H1 (cell line): Measurements from ENCODE around the gene HIVEP3. TPM values are rescaled to one million over a fixed set of nuclear protein-coding genes. Genes with fewer than 3 reads are reported as not detected.

Experiments
- CTCF ChIA-PET: fragments of 300-600 bp; sonication (Branson Sonifier 250); formaldehyde crosslinking; loops from one replicate; lab custom pipeline; 2021; ENCODE audit not compliant: partially characterized antibody; lab: Charles Lee
- POLR2A ChIA-PET: fragments of 300-600 bp; sonication (Branson Sonifier 250); formaldehyde crosslinking; loops from one replicate; lab custom pipeline; 2021; ENCODE audit warnings: inconsistent platforms; ENCODE audit not compliant: partially characterized antibody; lab: Charles Lee
- DNase-seq, 2 experiments: peaks; one replicate each; pipeline versions ENCODE4 v3.0.0 to v3.0.0-alpha.2; 2010 to 2022; ENCODE audit warnings: low spot score in 2 of 2, low read depth in 1 of 2, mixed read lengths in 1 of 2
- FAIRE-seq: peaks from 2 replicates; lab custom pipeline; 2011; peaks lifted over from hg19 to GRCh38; lab: Jason Lieb, UNC
- H2AFZ ChIP-seq: 2 replicates; pipeline ENCODE4 v1.8.1; 2012; ENCODE audit warnings: low read length, inconsistent platforms
- H2AK5ac ChIP-seq: 2 replicates; pipeline ENCODE4 v1.6.1; 2013; ENCODE audit warnings: low read depth, low read length
- H2BK120ac ChIP-seq: replicated peaks from 2 replicates; pipeline ENCODE3; 2013; ENCODE audit warnings: low read depth, low read length, inconsistent platforms
- H2BK12ac ChIP-seq: 2 replicates; pipeline ENCODE4 v1.6.1; 2013; ENCODE audit warnings: low read depth, low read length
- H2BK15ac ChIP-seq: 2 replicates; pipeline ENCODE4 v1.6.1; 2013; ENCODE audit warnings: low read length
- H2BK20ac ChIP-seq: 2 replicates; pipeline ENCODE4 v1.6.1; 2013; ENCODE audit warnings: low read length
- H2BK5ac ChIP-seq: 2 replicates; pipeline ENCODE4 v1.6.1; 2013; ENCODE audit warnings: low read depth, low read length
- H3K14ac ChIP-seq: 2 replicates; pipeline ENCODE4 v1.6.1; 2013; ENCODE audit warnings: inconsistent platforms; ENCODE audit not compliant: insufficient read length
- H3K18ac ChIP-seq: 2 replicates; pipeline ENCODE4 v1.6.1; 2013; ENCODE audit warnings: low read length; ENCODE audit errors: extremely low read depth
- H3K23ac ChIP-seq: 2 replicates; pipeline ENCODE4 v1.6.1; 2013; ENCODE audit warnings: inconsistent platforms; ENCODE audit not compliant: insufficient read length
- H3K23me2 ChIP-seq: 2 replicates; pipeline ENCODE4 v1.6.1; 2013; ENCODE audit warnings: low read depth, low read length
- H3K27ac ChIP-seq: 2 replicates; pipeline ENCODE4 v1.6.1; 2011; ENCODE audit warnings: low read depth, low read length, inconsistent platforms
- H3K27me3 ChIP-seq, 4 experiments: replicated peaks in 1 of 4; 1 replicate in 1 of 4; 2 replicates in 3 of 4; pipeline versions ENCODE4 v1.6.1 to v1.8.1; 2011 to 2013; ENCODE audit warnings: low read length in 3 of 4, mild to moderate bottlenecking in 3 of 4, inconsistent platforms in 2 of 4, mixed read lengths in 2 of 4, moderate library complexity in 1 of 4; ENCODE audit not compliant: control insufficient read depth in 3 of 4, insufficient read depth in 3 of 4; ENCODE audit errors: extremely low read depth in 1 of 4
- H3K36me3 ChIP-seq, 4 experiments: 2 replicates each; pipeline versions ENCODE4 v1.6.1 to v1.8.1; 2011 to 2013; ENCODE audit warnings: mild to moderate bottlenecking in 4 of 4, low read length in 3 of 4, moderate library complexity in 2 of 4, control low read depth in 1 of 4, inconsistent platforms in 1 of 4; ENCODE audit not compliant: insufficient read depth in 4 of 4, control insufficient read depth in 2 of 4
- H3K4ac ChIP-seq: replicated peaks from 2 replicates; pipeline ENCODE3; 2013; ENCODE audit warnings: low read length, low read depth, mixed read lengths, inconsistent platforms; ENCODE audit not compliant: insufficient read length
- H3K4me1 ChIP-seq, 4 experiments: replicated peaks in 1 of 4; 1 replicate in 1 of 4; 2 replicates in 3 of 4; pipeline versions ENCODE4 v1.6.1 to v1.8.1; 2011 to 2013; ENCODE audit warnings: low read length in 3 of 4, inconsistent platforms in 2 of 4, mixed read lengths in 1 of 4; ENCODE audit not compliant: insufficient read depth in 4 of 4, control insufficient read depth in 3 of 4
- H3K4me2 ChIP-seq, 2 experiments: 2 replicates each; pipeline versions ENCODE4 v1.6.1 to v1.8.1; 2011 to 2013; ENCODE audit warnings: low read depth in 2 of 2, low read length in 2 of 2, control low read depth in 1 of 2, inconsistent platforms in 1 of 2, mild to moderate bottlenecking in 1 of 2; ENCODE audit not compliant: insufficient read depth in 1 of 2
- H3K4me3 ChIP-seq, 4 experiments: fragments of 200-600, 300-600 bp in 1 of 4; sonication (generic), shearing (Covaris generic), sonication (Bioruptor Twin) in 1 of 4; 2 replicates each; pipeline versions ENCODE4 v1.5.1 to v1.8.1; 2011 to 2016; ENCODE audit warnings: low read length in 4 of 4, low read depth in 3 of 4, control low read depth in 2 of 4, inconsistent platforms in 2 of 4, mild to moderate bottlenecking in 2 of 4, mixed read lengths in 1 of 4, moderate library complexity in 1 of 4; ENCODE audit not compliant: insufficient read depth in 2 of 4; ENCODE audit errors: extremely low read depth in 1 of 4
- H3K56ac ChIP-seq: replicated peaks from 2 replicates; pipeline ENCODE3; 2013; ENCODE audit warnings: low read depth, mild to moderate bottlenecking, mixed read lengths, low read length, inconsistent platforms; ENCODE audit not compliant: insufficient read length
- H3K79me1 ChIP-seq: 2 replicates; pipeline ENCODE4 v1.6.1; 2013; ENCODE audit warnings: low read depth, low read length, control low read depth
- H3K79me2 ChIP-seq, 2 experiments: 2 replicates each; pipeline versions ENCODE4 v1.6.1 to v1.8.1; 2012 to 2013; ENCODE audit warnings: low read length in 2 of 2, mild to moderate bottlenecking in 2 of 2, inconsistent platforms in 1 of 2; ENCODE audit not compliant: insufficient read depth in 2 of 2, control insufficient read depth in 1 of 2
- H3K9ac ChIP-seq, 4 experiments: replicated peaks in 1 of 4; 1 replicate in 1 of 4; 2 replicates in 3 of 4; pipeline versions ENCODE4 v1.6.1 to v1.8.1; 2011 to 2013; ENCODE audit warnings: low read depth in 3 of 4, low read length in 3 of 4, control low read depth in 2 of 4, mild to moderate bottlenecking in 2 of 4, moderate library complexity in 2 of 4, inconsistent platforms in 1 of 4; ENCODE audit errors: extremely low read depth in 1 of 4
- H3K9me3 ChIP-seq, 2 experiments: 2 replicates each; pipeline versions ENCODE4 v1.6.1 to v1.8.1; 2012 to 2013; ENCODE audit warnings: mild to moderate bottlenecking in 2 of 2, moderate library complexity in 2 of 2, control low read depth in 1 of 2, inconsistent platforms in 1 of 2, low read depth in 1 of 2, low read length in 1 of 2, mixed read lengths in 1 of 2; ENCODE audit not compliant: insufficient read depth in 2 of 2
- H4K20me1 ChIP-seq, 2 experiments: replicated peaks in 1 of 2; 2 replicates each; pipeline versions ENCODE3 to v1.8.1; 2011 to 2013; ENCODE audit warnings: inconsistent platforms in 2 of 2, low read length in 2 of 2, mild to moderate bottlenecking in 1 of 2; ENCODE audit not compliant: insufficient read depth in 2 of 2, control insufficient read depth in 1 of 2
- H4K5ac ChIP-seq: 2 replicates; pipeline ENCODE4 v1.6.1; 2013; ENCODE audit warnings: low read length, low read depth, mixed read lengths, inconsistent platforms; ENCODE audit not compliant: insufficient read length
- H4K8ac ChIP-seq: 2 replicates; pipeline ENCODE4 v1.8.0; 2013; ENCODE audit warnings: mild to moderate bottlenecking, moderate library complexity, low read length, inconsistent platforms; ENCODE audit not compliant: insufficient read depth; ENCODE audit errors: extremely low read depth
- H4K91ac ChIP-seq: replicated peaks from 2 replicates; pipeline ENCODE3; 2013; ENCODE audit warnings: low read length, mixed read lengths, inconsistent platforms; ENCODE audit not compliant: insufficient read length
- CEBPB ChIP-seq: IDR thresholded peaks from 2 replicates; pipeline ENCODE4 v1.6.1; 2012; ENCODE audit warnings: low read depth, low read length
- POLR2AphosphoS5 ChIP-seq: IDR thresholded peaks from 2 replicates; pipeline ENCODE4 v1.6.1; 2011; ENCODE audit warnings: low read depth, low read length
- SAP30 ChIP-seq: fragments of 300-600 bp; sonication (generic); IDR thresholded peaks from 2 replicates; pipeline ENCODE4 v1.7.1; 2012; ENCODE audit warnings: low read length, moderate library complexity, mild to moderate bottlenecking, inconsistent platforms; ENCODE audit not compliant: insufficient read depth, insufficient replicate concordance
- TCF12 ChIP-seq: IDR thresholded peaks from 2 replicates; pipeline ENCODE4 v1.6.1; 2011; ENCODE audit warnings: low read depth, mild to moderate bottlenecking, low read length
- WGBS, 2 experiments: shearing (Covaris generic) in 1 of 2; methylation state at CpG; one replicate each; pipeline versions ENCODE4 v1.1.6 to v1.1.7; 2013 to 2015; ENCODE audit warnings: low lambda C conversion rate in 2 of 2, mixed read lengths in 2 of 2, inconsistent platforms in 1 of 2, low coverage in 1 of 2, missing lambda C conversion rate in 1 of 2; ENCODE audit not compliant: insufficient replicate concordance in 2 of 2, insufficient coverage in 1 of 2, insufficient read length in 1 of 2; ENCODE audit errors: extremely low coverage in 1 of 2, missing lambda C conversion rate in 1 of 2; 5-methylcytosine and 5-hydroxymethylcytosine counted together
- polyA plus RNA-seq, 7 experiments: library from polyadenylated mRNA; depleted of rRNA in 3 of 7; stranded (reverse) in 5 of 7; unstranded in 2 of 7; fragments of >200 nt in 5 of 7; fragments of 200-250 nt in 2 of 7; gene quantifications; 1 replicate in 5 of 7; 2 replicates in 1 of 7; 4 replicates in 1 of 7; pipeline versions ENCODE4 v1.2.1 to v1.2.3, GENCODE V29; 2011 to 2013; ENCODE audit warnings: missing spikeins in 2 of 7, mixed read lengths in 2 of 7
- total RNA-seq: library from RNA; stranded (reverse); fragmentation: NEBNext Ultra II Directional; extraction: Animal tissue kit (Norgen Biotek cat#: 25700); gene quantifications from 2 replicates; pipeline ENCODE4 v1.2.1, GENCODE V29; 2021

HIVEP3 gene
- total and polyA plus RNA-seq, 2 of the 8 experiments (the other 6 are each of a cell fraction or from before 2014, with no cell fraction given): 0.24 to 0.69 TPM

GRCh38 chr1:41616563-41616962 lies 302.2 kb downstream of the HIVEP3 start:
- Histone ChIP-seq H2BK20ac (no peak overlapping the region), H2BK5ac (no peak overlapping the region), H3K36me3 (no peaks in the 10 kb centered on the region), H3K79me2 (no peaks in the 10 kb centered on the region), H3K14ac (no peak overlapping the region), H4K91ac (no peak overlapping the region), H3K9me3 (no peaks in the 10 kb centered on the region), H4K8ac (no peak overlapping the region), H3K56ac (no peak overlapping the region), H3K4me2 (no peak overlapping the region), H3K4ac (no peak overlapping the region), H3K79me1 (no peaks in the 10 kb centered on the region), H2BK15ac (no peak overlapping the region), H3K9ac (no peak overlapping the region), H3K27ac (no peak overlapping the region), H3K18ac (no peak overlapping the region), H2AK5ac (no peak overlapping the region), H4K5ac (no peak overlapping the region), H3K27me3 (no peaks in the 10 kb centered on the region; a peak in 2 of 7 replicates), H3K4me1 (peaks cover 2 to 11% (median 6%) of the 10 kb centered on the region in 4 experiments; a peak in 5 of 7 replicates), H4K20me1 (no peaks in the 10 kb centered on the region), H3K23me2 (no peaks in the 10 kb centered on the region), H2BK12ac (no peak overlapping the region), H3K23ac (no peak overlapping the region), H3K4me3 (no peak overlapping the region), H2BK120ac (no peak overlapping the region), H2AFZ (no peak overlapping the region)
- ChIA-PET CTCF (interaction anchor here (1.1 kb wide), 1 partner anchor 124 kb away, joined by 3 read pairs; no protein-coding TSS in a partner anchor), POLR2A (no interaction called here)
- TF ChIP-seq POLR2AphosphoS5 (no peak), CEBPB (no peak), TCF12 (no peak), SAP30 (no peak)
- DNase-seq (peak in 1 of 2 experiments; percentile 22), FAIRE-seq (no peak)
- 86% methylated on average over 2 of the region's 2 CpGs; no CpG with 5 or more reads in 1 of the 2 experiments for WGBS, 2 experiments
